Psoas muscle (tissue), 8 donors: Measurements from ENCODE around the gene PRKX. TPM values are rescaled to one million over a fixed set of nuclear protein-coding genes. Genes with fewer than 3 reads are reported as not detected.

ENCODE experiments used
- ATAC-seq, 4 donors: fragments of 200-7000 bp; cut with Tn5 transposase; one replicate each; pipeline ENCODE4 v1.9.1; 2020; ENCODE audit warnings: moderate library complexity in 3 of 4, mild to moderate bottlenecking in 2 of 4
- DNase-seq, 2 donors: peaks; one replicate each; pipeline ENCODE4 v3.0.0-alpha.2; 2020
- H3K27ac ChIP-seq: fragments of 200-600 bp; one replicate; pipeline ENCODE4 v1.8.0; 2022
- H3K27me3 ChIP-seq, 3 donors: fragments of 200-600 bp in 1 of 3; one replicate each; pipeline versions ENCODE4 v1.6.1 to v1.8.0; 2013 to 2022; ENCODE audit warnings: low read length in 2 of 3, mild to moderate bottlenecking in 2 of 3, moderate library complexity in 1 of 3; ENCODE audit not compliant: insufficient read depth in 3 of 3
- H3K36me3 ChIP-seq, 2 donors: fragments of 200-600 bp in 1 of 2; one replicate each; pipeline versions ENCODE4 v1.6.1 to v1.8.0; 2013 to 2022; ENCODE audit warnings: low read depth in 1 of 2, mild to moderate bottlenecking in 1 of 2, moderate library complexity in 1 of 2; ENCODE audit not compliant: insufficient read depth in 1 of 2
- H3K4me1 ChIP-seq: fragments of 200-600 bp; one replicate; pipeline ENCODE4 v1.8.0; 2022
- H3K4me3 ChIP-seq: fragments of 200-600 bp; one replicate; pipeline ENCODE4 v1.8.0; 2022; ENCODE audit warnings: mild to moderate bottlenecking
- H3K9me3 ChIP-seq: fragments of 200-600 bp; one replicate; pipeline ENCODE4 v1.8.0; 2022
- WGBS, 3 donors: extraction: QIAGEN DNeasy Blood & Tissue Kit; methylation state at CpG; one replicate each; pipeline versions ENCODE4 v1.1.6 to v1.1.7; 2013; 5-methylcytosine and 5-hydroxymethylcytosine counted together
- intact Hi-C, 2 donors: fragments of 100-400 bp; cut with DNase I; formaldehyde crosslinking; loops; one replicate each; pipeline versions ENCODE4 v1.11.0 to v1.14.2; 2022
- polyA plus RNA-seq, 3 donors: library from polyadenylated mRNA; stranded (reverse); fragments of 200-250 nt; gene quantifications; one replicate each; pipeline ENCODE4 v1.2.3, GENCODE V29; 2013
- total RNA-seq, 4 donors: library from RNA; stranded (reverse); fragmentation: NEBNext Ultra II Directional in 2 of 4; extraction: Animal tissue kit (Norgen Biotek cat#: 25700) in 2 of 4; gene quantifications; one replicate each; pipeline versions ENCODE4 v1.2.1 to v1.2.4, GENCODE V29; 2021 to 2023
- TF ChIP-seq, protein P1 (sequence below): fragments of 200-600 bp; IDR thresholded peaks from one replicate; pipeline ENCODE4 v1.8.0; 2022; ENCODE audit warnings: antibody characterized with exemption
- donor health status: healthy with polysubstance abuse.
- donor health status: DM: no; HTN: no; CAD: no; lungs with moderate emphysema.
- donor health status: Bipolar disorder and iron deficiency.
- donor health status: healthy.
- donor health status: DM: yes; HTN: yes; CAD: no.
- donor health status: DM: no; HTN: no; CAD: no.
- donor health status: DM: no; HTN: no; CAD: no.
- donor health status: DM: yes; HTN: yes; CAD: no.

The PRKX gene
- total and polyA plus RNA-seq, 7 donors: 0.59 to 4.5 (median 2.7) TPM

GRCh38 chrX:3679669-3680068, 33.8 kb downstream of the PRKX start:
- Histone ChIP-seq H3K27ac (no peak overlapping the region), H3K9me3 (no peaks in the 10 kb centered on the region), H3K36me3 (no peaks in the 10 kb centered on the region), H3K4me1 (no peaks in the 10 kb centered on the region), H3K27me3 (no peaks in the 10 kb centered on the region), H3K4me3 (no peak overlapping the region)
- DNase-seq: no peak
- intact Hi-C loops: no loop called here
- TF ChIP-seq, protein P1, sequence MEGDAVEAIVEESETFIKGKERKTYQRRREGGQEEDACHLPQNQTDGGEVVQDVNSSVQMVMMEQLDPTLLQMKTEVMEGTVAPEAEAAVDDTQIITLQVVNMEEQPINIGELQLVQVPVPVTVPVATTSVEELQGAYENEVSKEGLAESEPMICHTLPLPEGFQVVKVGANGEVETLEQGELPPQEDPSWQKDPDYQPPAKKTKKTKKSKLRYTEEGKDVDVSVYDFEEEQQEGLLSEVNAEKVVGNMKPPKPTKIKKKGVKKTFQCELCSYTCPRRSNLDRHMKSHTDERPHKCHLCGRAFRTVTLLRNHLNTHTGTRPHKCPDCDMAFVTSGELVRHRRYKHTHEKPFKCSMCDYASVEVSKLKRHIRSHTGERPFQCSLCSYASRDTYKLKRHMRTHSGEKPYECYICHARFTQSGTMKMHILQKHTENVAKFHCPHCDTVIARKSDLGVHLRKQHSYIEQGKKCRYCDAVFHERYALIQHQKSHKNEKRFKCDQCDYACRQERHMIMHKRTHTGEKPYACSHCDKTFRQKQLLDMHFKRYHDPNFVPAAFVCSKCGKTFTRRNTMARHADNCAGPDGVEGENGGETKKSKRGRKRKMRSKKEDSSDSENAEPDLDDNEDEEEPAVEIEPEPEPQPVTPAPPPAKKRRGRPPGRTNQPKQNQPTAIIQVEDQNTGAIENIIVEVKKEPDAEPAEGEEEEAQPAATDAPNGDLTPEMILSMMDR: no peak
- ATAC-seq: no peak
- 78 to 98% (median 79%) methylated on average over 4 of the region's 4 CpGs for WGBS, 3 donors

- ATAC-seq: no peak
- Histone ChIP-seq H3K4me3 (no peak overlapping the region), H3K4me1 (no peaks in the 10 kb centered on the region), H3K9me3 (no peaks in the 10 kb centered on the region), H3K36me3 (no peaks in the 10 kb centered on the region), H3K27ac (no peak overlapping the region), H3K27me3 (no peaks in the 10 kb centered on the region)
- WGBS, 3 donors: 93 to 97% (median 94%) methylated on average over 6 of the region's 6 CpGs
- no peak for DNase-seq
- intact Hi-C loops: no loop called here
- TF ChIP-seq, protein P1: no peak
Observed at GRCh38 chrX:3678328-3678727, 35.1 kb downstream of the PRKX start.

DNA sequence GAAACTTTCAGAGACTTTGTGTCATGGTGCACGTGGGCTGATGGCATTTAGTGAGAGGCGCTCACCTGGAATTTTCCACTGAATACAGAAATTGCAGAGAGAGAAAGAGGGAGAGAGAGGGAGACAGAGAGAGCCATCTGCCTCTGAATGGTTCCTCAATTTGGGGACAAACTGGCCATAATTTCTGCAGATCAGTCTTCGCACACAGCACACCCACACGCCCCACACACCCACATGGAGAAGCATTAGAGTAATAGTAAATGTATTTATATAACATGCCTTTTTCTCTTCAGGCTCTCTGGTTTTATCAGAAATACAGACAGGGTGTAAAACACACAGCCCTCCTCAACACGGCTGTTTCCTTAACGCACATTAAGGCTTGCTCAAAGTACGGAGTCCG, 38.6 kb downstream of the PRKX start:
- Histone ChIP-seq H3K9me3 (no peaks in the 10 kb centered on the region), H3K27me3 (no peaks in the 10 kb centered on the region), H3K36me3 (no peaks in the 10 kb centered on the region), H3K4me1 (no peaks in the 10 kb centered on the region), H3K4me3 (no peak overlapping the region), H3K27ac (no peak overlapping the region)
- DNase-seq (no peak), ATAC-seq (no peak)
- WGBS, 3 donors: 93 to 96% (median 94%) methylated on average over 8 of the region's 8 CpGs
- TF ChIP-seq, protein P1: no peak
- intact Hi-C loops: no loop called here

DNA sequence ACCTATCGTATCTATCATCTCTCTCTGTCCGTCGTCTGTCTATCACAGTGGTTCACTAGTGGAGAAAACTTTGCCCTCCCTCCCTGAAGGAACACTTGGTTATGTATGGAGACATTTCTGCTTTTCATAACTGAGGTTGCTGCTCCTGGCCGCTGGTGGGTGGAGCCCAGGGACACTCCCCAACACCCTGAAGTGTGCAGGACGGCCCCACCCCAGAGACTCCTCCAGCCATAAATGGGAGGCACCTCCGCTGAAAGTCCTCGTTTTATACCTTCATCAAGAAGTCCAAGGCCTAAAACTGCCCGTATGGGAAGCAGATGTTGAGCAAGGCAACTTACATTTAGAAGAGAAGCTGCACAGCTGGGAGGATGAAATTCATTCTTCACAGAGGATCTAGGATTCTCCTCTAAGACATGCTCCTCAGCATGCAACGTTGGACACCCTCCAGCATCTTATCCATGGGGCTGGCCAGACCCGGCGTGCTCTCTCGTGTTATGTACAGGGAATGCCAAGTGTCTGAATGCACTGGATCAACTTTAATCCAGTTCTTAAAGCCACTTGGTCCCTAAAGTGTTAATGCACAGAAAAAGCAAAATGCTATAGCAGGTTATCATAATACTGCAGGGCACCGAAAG, 43.5 kb downstream of the PRKX start:
- Histone ChIP-seq H3K27ac (no peak overlapping the region), H3K27me3 (no peaks in the 10 kb centered on the region), H3K9me3 (no peaks in the 10 kb centered on the region), H3K4me3 (no peak overlapping the region), H3K4me1 (no peaks in the 10 kb centered on the region), H3K36me3 (no peaks in the 10 kb centered on the region)
- no peak for DNase-seq
- 55 to 79% (median 61%) methylated on average over 12 to 13 of the region's 13 CpGs for WGBS, 3 donors
- TF ChIP-seq, protein P1: no peak
- intact Hi-C loops: no loop called here
- no peak for ATAC-seq

GRCh38 chrX:3666975-3667374, 46.5 kb downstream of the PRKX start:
- no peak overlapping the region for H3K27ac ChIP-seq
- no peaks in the 10 kb centered on the region for H3K36me3 ChIP-seq
- no peaks in the 10 kb centered on the region for H3K9me3 ChIP-seq
- H3K4me3 ChIP-seq: no peak overlapping the region
- intact Hi-C loops: no loop called here
- ATAC-seq (no peak), DNase-seq (no peak)
- H3K27me3 ChIP-seq: no peaks in the 10 kb centered on the region
- TF ChIP-seq, protein P1: no peak
- no peaks in the 10 kb centered on the region for H3K4me1 ChIP-seq
- WGBS, 3 donors: 73 to 86% (median 77%) methylated on average over 8 to 9 of the region's 9 CpGs
